DMS114 treated with DMSO at 0.1 percent for 48 hours (cell line): ENCODE results near the gene SMARCA2.

Experiments used
- DNase-seq: peaks from one replicate; lab custom pipeline; 2025; ENCODE audit not compliant: unreplicated experiment; lab: John Stamatoyannopoulos, UW

SMARCA2 gene

DNA sequence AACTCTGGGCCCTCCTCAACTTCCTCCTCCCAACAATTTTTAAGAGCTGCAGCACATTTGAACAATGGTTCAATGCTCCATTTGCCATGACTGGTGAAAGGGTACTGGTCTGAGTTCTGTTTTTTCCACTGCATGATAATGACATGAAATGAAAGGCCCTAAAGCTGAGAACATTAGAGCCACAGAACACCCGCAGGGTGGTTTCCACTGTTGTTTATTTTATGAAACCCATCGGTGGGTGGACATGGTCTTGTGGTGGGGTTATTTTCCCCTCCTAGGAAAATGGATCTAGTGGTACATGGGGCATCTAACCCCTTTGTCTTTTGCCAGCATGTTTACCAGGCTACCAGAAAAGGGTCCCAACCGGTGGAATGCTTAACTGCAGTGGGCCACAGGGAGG is 71.8 kb downstream of the SMARCA2 start:
- DNase-seq = no peak

GRCh38 chr9:2087500-2088313 is 72.6 kb downstream of the SMARCA2 start:
- no peak for DNase-seq

GRCh38 chr9:2093920-2094597 is 78.9 kb downstream of the SMARCA2 start:
- DNase-seq = no peak

DNA sequence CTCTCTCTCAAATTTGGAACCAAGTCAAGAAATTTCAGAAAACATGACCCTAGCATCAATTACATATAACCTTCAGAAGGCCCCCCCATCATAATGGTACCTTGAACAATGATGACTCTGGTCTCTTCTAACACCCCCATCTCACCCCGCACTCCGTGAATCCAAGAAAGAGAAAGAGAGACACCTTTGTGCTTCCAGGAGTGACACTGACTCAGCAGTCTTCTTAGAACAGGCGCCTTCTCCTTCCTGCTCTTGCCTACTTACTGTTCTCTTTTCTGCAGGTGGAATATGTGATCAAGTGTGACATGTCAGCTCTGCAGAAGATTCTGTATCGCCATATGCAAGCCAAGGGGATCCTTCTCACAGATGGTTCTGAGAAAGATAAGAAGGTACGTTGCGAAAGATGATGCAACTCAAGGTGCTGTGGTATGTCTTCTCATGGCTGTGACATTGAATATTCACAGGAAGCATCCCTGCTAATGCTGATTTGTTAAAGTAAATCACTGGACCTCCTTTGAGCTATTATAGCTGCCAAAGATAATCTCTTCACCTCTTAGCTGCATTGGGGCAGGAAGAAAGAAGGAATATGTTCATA is 81.3 kb downstream of the SMARCA2 start:
- DNase-seq = no peak

DNA sequence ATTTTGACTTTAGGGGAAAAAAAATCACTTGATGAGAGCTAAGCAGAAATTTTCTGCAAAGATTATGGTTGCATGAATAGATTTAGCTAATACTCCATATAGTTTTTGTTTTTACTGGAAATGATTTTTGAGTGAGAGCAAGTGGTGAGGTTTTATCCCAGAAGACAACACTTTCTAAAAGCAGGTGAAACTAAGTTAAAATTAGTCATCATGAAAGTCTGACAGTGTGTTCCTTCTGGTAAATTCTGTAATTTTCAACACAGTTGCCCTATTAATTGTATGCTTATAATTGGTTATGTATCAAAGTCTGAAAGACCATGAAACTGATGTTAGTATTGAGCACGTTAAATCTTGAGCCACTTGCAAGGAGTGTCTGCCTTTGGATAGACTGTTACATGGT is 91.5 kb downstream of the SMARCA2 start:
- no peak for DNase-seq

GRCh38 chr9:2107906-2108451 is 92.8 kb downstream of the SMARCA2 start:
- no peak for DNase-seq

DNA sequence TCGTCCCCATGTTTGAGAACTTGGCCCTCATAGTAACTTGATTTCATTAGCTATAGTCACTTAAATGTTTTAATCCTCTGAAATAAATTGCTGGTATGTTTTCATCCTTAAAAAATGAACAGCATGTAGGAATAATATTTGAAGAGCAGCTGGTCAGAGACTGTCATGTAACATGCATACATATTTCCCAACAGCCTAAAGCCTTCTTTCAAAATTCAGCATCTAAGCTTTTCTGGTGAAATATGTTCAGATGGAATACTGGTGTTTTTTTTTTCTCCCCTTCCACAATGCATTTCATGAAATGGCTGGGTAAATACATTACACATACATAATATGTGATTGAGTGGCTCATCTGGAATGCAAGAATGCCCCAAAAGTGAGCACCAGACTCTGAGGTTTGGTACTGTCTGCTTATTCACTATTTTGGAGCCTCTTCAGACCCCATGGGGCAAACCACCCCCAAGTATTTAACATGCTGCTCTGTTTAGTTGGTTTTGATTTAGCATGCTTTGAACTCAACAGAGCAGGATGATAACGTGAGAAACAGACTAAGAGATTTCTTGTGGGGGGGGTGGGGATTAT is 94.0 kb downstream of the SMARCA2 start:
- no peak for DNase-seq

- DNase-seq = no peak
Observed at GRCh38 chr9:2110036-2110435, 94.9 kb downstream of the SMARCA2 start.

DNA sequence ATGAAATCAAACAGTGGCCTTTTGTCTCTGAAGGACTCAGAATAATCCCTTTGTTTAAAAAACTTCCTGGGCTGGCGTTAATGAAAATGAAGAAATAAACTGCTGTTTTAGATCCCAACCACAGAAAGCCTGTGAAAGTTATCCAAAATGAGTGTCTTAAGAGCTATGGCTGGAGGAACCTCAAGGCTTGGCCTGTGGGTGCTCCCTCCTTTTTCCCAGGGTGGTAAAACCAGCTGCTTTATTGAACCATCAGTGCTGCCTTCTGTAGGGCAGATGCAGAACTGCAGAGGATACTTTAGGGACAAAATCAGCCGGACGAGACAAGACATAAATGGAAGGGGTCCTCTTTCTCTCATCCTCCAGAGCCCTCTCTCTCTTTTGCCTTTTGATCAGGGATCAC is 100.9 kb downstream of the SMARCA2 start:
- no peak for DNase-seq

- no peak for DNase-seq
Observed at GRCh38 chr9:2117527-2117926, 102.4 kb downstream of the SMARCA2 start.

- DNase-seq = no peak
Observed at GRCh38 chr9:2119566-2119965, 104.4 kb downstream of the SMARCA2 start.

DNA sequence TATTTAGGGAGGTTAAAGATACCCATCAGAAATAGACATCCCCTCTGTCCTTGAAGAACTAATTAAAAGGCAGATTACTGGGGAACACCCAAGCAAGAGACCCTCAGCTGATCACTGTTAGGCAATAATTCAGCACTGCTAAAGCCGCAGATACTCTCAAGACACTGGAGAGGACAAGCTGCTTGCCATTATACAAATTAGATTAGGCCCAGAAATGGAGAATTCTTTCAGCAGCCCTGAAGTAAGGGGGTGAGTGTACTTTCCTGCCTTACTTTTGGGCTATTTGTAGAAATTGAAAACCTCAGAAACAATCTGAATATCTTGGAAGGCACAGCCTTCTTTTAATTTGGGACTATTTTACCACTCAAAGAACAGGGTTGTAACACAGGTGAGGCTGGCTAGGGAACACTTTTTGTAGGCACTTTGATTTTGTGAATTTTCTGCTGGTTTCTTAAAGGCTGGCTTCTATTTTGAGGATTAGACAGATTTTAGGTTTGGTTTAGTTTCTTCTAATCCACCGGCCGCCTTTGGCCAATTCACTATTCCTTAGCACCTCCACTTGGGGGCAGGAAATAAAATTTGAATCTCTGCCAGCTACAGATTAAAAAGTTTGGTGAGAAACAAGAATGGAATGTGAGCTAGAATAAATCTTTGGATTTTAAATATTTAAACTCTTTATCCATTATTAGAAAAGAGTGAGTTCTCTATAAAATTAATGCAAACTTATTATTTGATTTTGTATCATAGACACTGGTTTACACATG is 106.0 kb downstream of the SMARCA2 start:
- no peak for DNase-seq

DNA sequence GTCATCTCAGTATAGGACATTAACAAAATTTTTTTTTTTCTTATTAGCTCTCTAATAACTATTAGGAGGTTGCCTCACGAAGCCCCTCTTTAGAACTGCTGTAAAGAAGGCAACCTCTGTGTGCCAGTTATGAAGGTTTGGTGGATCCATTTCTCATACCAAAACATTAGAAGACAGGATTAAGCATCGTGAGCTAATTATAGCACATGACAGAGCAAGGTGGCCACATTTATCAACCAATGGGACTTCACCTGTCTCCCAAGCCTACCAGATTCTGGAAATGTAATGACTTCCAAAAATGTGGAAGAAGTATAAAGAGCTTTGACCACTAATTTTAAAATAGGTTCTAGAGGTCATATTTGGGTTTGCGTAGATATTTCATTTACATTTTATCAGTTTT is 107.2 kb downstream of the SMARCA2 start:
- DNase-seq = no peak

GRCh38 chr9:2125906-2126305 is 110.8 kb downstream of the SMARCA2 start:
- DNase-seq = no peak

DNA sequence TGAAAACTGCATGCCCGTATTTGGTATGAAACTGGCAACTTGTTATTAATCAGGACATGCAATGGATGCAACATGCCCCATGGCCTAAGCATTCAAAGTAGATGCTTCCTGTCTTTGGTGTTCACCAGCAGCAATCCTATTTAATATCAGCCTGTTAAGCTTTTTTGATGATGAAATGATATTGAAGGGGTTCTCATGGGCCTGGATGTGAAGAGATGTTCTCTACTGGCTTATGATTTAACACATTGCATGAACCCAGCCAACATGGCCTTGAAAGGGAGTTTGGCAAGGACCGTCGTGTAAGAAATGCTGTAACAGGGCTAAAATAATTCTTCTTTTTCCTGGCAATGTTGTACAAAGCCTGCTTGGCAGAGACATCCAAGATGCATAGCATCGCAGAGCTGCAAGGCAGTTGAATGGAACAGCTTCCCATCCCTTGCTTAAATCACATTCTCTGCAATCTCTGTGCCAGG is 111.2 kb downstream of the SMARCA2 start:
- no peak for DNase-seq

- no peak for DNase-seq
Observed at GRCh38 chr9:2127486-2127885, 112.3 kb downstream of the SMARCA2 start.

DNA sequence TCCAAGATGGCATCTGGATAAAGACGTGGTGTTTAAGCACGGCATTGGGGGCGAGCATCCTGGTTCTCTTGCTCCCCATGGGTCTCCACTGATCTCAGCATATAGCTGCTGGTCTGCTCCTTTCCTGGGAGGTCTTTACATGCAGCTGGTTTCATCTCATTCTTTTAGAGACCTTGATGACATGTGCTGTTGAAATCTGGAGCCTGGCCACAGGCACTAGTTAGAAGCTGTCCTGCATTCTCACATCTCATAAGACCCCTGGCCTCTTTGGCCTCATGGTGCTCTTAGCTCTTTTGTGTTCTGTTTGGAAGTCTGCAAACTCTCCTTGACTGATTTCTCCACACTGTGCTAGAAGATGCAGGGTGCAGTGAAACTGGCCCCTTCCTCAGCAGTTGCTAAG is 113.0 kb downstream of the SMARCA2 start:
- DNase-seq = no peak

DNA sequence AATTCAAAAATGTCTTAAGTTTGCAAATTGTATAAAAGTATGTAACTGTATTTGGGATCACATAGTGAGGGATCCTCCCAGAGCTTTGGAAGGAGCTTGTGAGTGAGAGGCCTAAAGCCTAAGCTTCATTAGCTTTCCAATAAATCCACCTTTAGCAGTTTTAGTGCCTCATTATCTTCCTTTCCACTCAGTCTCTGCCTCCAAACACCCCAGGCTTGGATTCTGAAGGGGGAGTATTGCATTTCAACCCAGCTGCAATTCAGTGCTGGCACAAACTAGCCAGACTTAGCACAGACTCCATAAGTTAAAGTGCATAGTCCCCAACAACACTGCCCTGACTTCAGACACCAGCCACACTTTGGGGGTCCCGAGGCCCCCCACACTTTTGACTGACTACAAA is 113.5 kb downstream of the SMARCA2 start:
- DNase-seq = no peak

DNA sequence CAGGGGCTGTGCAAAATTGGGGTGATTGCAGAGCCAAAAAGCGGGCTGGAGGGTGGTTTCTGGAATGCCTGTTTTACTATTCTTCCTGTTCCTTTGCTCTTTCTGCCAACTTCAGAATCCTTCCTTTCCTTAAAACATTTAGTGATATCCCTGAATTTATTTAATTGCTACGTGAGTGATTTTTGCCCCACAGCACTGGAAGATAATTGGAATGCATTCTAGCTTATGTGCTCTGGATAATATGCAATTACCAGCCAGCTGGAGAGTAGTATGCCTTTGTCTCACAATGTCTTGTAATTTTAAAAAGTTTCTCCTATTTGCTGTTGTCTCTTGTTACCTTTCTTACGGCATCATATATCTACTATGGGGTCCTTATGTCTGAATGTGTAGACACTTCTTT is 115.8 kb downstream of the SMARCA2 start:
- no peak for DNase-seq

DNA sequence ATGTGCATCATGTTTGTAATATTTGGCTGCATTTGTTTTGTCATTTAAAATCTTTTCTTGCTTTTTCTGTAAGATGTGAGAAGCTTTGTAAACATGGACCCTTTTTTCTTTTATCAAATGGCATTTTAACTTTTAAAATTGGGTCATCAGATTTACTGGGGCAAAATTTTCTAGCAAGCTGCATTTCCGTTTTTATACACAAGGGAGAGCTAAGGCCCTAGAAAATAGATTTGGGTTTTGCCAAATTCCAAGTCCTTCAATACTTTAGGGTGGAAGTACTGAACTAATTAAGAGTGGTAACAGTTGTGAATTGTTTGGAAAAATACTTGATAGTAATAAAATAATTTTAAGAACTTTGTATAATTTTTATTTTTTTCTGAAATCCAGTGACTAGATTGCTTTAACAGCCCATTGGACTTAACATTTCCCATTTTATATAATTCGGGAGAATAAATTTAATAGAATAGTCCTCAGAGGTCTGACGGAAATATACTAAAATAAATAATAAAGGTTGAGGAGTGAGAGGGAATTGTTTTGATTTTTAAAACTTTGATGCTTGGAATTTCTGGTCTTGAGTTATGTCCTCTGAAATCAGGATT is 117.4 kb downstream of the SMARCA2 start:
- DNase-seq = peak; percentile 26
